B cell (primary cell): Measurements from ENCODE around the gene SLC15A4. TPM values are rescaled to one million over a fixed set of nuclear protein-coding genes. Genes with fewer than 3 reads are reported as not detected.

ENCODE experiments used
- ATAC-seq: fragments of 200-7000 bp; cut with Tn5 transposase; one replicate; pipeline ENCODE4 v1.10.0; 2021; ENCODE audit warnings: low read depth, mild to moderate bottlenecking, moderate number of reproducible peaks, moderate library complexity
- CTCF ChIA-PET: fragments of 350-600 bp; sonication (Branson Sonifier 250); formaldehyde crosslinking; loops from one replicate; lab custom pipeline; 2021; ENCODE audit warnings: antibody characterized with exemption, inconsistent platforms; lab: Charles Lee
- POLR2A ChIA-PET: fragments of 350-600 bp; sonication (Branson Sonifier 250); formaldehyde crosslinking; loops from one replicate; lab custom pipeline; 2021; ENCODE audit warnings: antibody characterized with exemption; lab: Charles Lee
- DNase-seq: peaks from one replicate; pipeline ENCODE4 v3.0.0; 2013
- H2AFZ ChIP-seq: 2 replicates; pipeline ENCODE4 v1.6.1; 2012; ENCODE audit warnings: mild to moderate bottlenecking, low read depth, low read length; ENCODE audit not compliant: insufficient read depth, poor library complexity, severe bottlenecking
- H3K27ac ChIP-seq, 2 donors: 1 replicate in 1 of 2; 2 replicates in 1 of 2; pipeline ENCODE4 v1.5.1; 2012 to 2013; ENCODE audit warnings: low read length in 2 of 2, mild to moderate bottlenecking in 2 of 2, moderate library complexity in 1 of 2
- H3K27me3 ChIP-seq, 4 experiments: fragments of 200-600 bp in 1 of 4; sonication (generic) in 1 of 4; replicated peaks in 1 of 4; 1 replicate in 2 of 4; 2 replicates in 2 of 4; pipeline versions ENCODE4 v1.6.1 to v1.7.0; 2013 to 2016; ENCODE audit warnings: low read length in 3 of 4, mild to moderate bottlenecking in 2 of 4, mixed read lengths in 1 of 4, moderate library complexity in 1 of 4; ENCODE audit not compliant: insufficient read depth in 4 of 4, control insufficient read depth in 3 of 4; ENCODE audit errors: control extremely low read depth in 1 of 4
- H3K36me3 ChIP-seq, 2 experiments: replicated peaks in 1 of 2; 1 replicate in 1 of 2; 2 replicates in 1 of 2; pipeline versions ENCODE4 v1.6.1 to v1.7.1; 2013; ENCODE audit warnings: low read length in 1 of 2; ENCODE audit not compliant: insufficient read depth in 2 of 2, control insufficient read depth in 1 of 2; ENCODE audit errors: control extremely low read depth in 1 of 2, extremely low read depth in 1 of 2
- H3K4me1 ChIP-seq, 2 donors: fragments of 200-600 bp in 1 of 2; sonication (generic) in 1 of 2; 1 replicate in 1 of 2; 2 replicates in 1 of 2; pipeline versions ENCODE4 v1.5.1 to v1.6.1; 2013 to 2017; ENCODE audit warnings: low read length in 2 of 2; ENCODE audit not compliant: control insufficient read depth in 2 of 2, insufficient read depth in 2 of 2
- H3K4me2 ChIP-seq: replicated peaks from 2 replicates; pipeline ENCODE3; 2012; ENCODE audit warnings: mild to moderate bottlenecking, low read depth, low read length; ENCODE audit not compliant: poor library complexity, severe bottlenecking
- H3K4me3 ChIP-seq, 5 experiments: fragments of 200-600 bp in 1 of 5; sonication (generic) in 1 of 5; 1 replicate in 3 of 5; 2 replicates in 2 of 5; pipeline versions ENCODE4 v1.5.1 to v1.7.0; 2011 to 2016; ENCODE audit warnings: low read length in 4 of 5, mild to moderate bottlenecking in 4 of 5, low read depth in 2 of 5, control low read depth in 1 of 5, moderate library complexity in 1 of 5; ENCODE audit not compliant: insufficient read depth in 1 of 5; ENCODE audit errors: control extremely low read depth in 1 of 5, extremely low read depth in 1 of 5
- H3K79me2 ChIP-seq: fragments of 200-600 bp; sonication (generic); one replicate; pipeline ENCODE4 v1.6.0; 2016; ENCODE audit warnings: low read length; ENCODE audit not compliant: control insufficient read depth, insufficient read depth
- H3K9ac ChIP-seq: fragments of 200-600 bp; sonication (generic); 2 replicates; pipeline ENCODE4 v1.6.1; 2017; ENCODE audit warnings: mild to moderate bottlenecking, low read length, moderate library complexity
- H3K9me3 ChIP-seq, 3 donors: one replicate each; pipeline versions ENCODE4 v1.6.1 to v1.7.1; 2013; ENCODE audit warnings: low read length in 2 of 3; ENCODE audit not compliant: control insufficient read depth in 2 of 3, insufficient read depth in 1 of 3; ENCODE audit errors: control extremely low read depth in 1 of 3
- H4K20me1 ChIP-seq: 2 replicates; pipeline ENCODE4 v1.6.0; 2012; ENCODE audit warnings: mild to moderate bottlenecking, low read length; ENCODE audit not compliant: insufficient read depth, control insufficient read depth, poor library complexity, severe bottlenecking
- H3K27ac Mint-ChIP-seq: one replicate; pipeline ENCODE4 v1.8.0; 2021; ENCODE audit warnings: mixed read lengths
- H3K27me3 Mint-ChIP-seq: one replicate; pipeline ENCODE4 v1.8.0; 2021; ENCODE audit warnings: mixed read lengths
- H3K4me1 Mint-ChIP-seq: one replicate; pipeline ENCODE4 v1.8.0; 2021; ENCODE audit warnings: mixed read lengths
- H3K4me3 Mint-ChIP-seq: one replicate; pipeline ENCODE4 v1.8.0; 2021; ENCODE audit warnings: mixed read lengths
- H3K9me3 Mint-ChIP-seq: one replicate; pipeline ENCODE4 v1.8.0; 2022; ENCODE audit warnings: mixed read lengths; ENCODE audit not compliant: insufficient read depth
- CTCF ChIP-seq: fragments of 200-600 bp; IDR thresholded peaks from one replicate; pipeline ENCODE4 v1.8.0; 2022; ENCODE audit warnings: antibody characterized with exemption, mild to moderate bottlenecking
- EZH2 ChIP-seq: IDR thresholded peaks from 2 replicates; pipeline ENCODE4 v1.6.1; 2012; ENCODE audit warnings: borderline replicate concordance, low read depth, mild to moderate bottlenecking, moderate library complexity, low read length; ENCODE audit not compliant: insufficient read depth, poor library complexity, severe bottlenecking
- WGBS: methylation state at CpG from one replicate; pipeline ENCODE4 v1.1.5; 2013; ENCODE audit warnings: missing lambda C conversion rate; ENCODE audit not compliant: insufficient coverage; 5-methylcytosine and 5-hydroxymethylcytosine counted together
- intact Hi-C: fragments of 100-400 bp; cut with micrococcal nuclease; formaldehyde crosslinking; loops from one replicate; pipeline ENCODE4 v1.10.0; 2022
- polyA plus RNA-seq: library from polyadenylated mRNA; depleted of rRNA; stranded (reverse); fragments of >200 nt; gene quantifications from 2 replicates; pipeline ENCODE4 v1.2.3, GENCODE V29; 2012
- total RNA-seq, 2 donors: library from RNA; stranded (reverse); fragments of 120-200 nt in 1 of 2; gene quantifications; 1 replicate in 1 of 2; 2 replicates in 1 of 2; pipeline versions ENCODE4 v1.2.3 to v1.2.4, GENCODE V29; 2013 to 2022

The SLC15A4 gene
- total and polyA plus RNA-seq, 2 donors (not counting 1 experiment from before 2014, with no cell fraction given): 48.9 to 67.2 TPM

GRCh38 chr12:128859311-128859710 is 35.6 kb upstream of the SLC15A4 start:
- no peak overlapping the region for H3K4me3 Mint-ChIP-seq
- ATAC-seq (no peak), DNase-seq (no peak)
- Histone ChIP-seq H2AFZ (no peak overlapping the region), H3K27ac (no peak overlapping the region), H3K4me2 (no peak overlapping the region), H4K20me1 (no peaks in the 10 kb centered on the region), H3K36me3 (no peaks in the 10 kb centered on the region), H3K9me3 (no peaks in the 10 kb centered on the region), H3K4me3 (no peak overlapping the region), H3K27me3 (peaks cover 0 to 17% (median 3%) of the 10 kb centered on the region in 4 experiments), H3K9ac (no peak overlapping the region), H3K79me2 (no peaks in the 10 kb centered on the region), H3K4me1 (peaks cover under 1% of the 10 kb centered on the region in 2 donors)
- ChIA-PET CTCF (no interaction called here), POLR2A (no interaction called here)
- TF ChIP-seq CTCF (no peak), EZH2 (no peak)
- peaks cover 18% of the 10 kb centered on the region for H3K27me3 Mint-ChIP-seq
- no peaks in the 10 kb centered on the region for H3K9me3 Mint-ChIP-seq
- H3K4me1 Mint-ChIP-seq: peaks cover 1% of the 10 kb centered on the region
- intact Hi-C loops: no loop called here
- WGBS: 93% methylated on average over 9 of the region's 9 CpGs
- no peak overlapping the region for H3K27ac Mint-ChIP-seq

- Histone ChIP-seq H3K27ac (no peak overlapping the region), H4K20me1 (no peaks in the 10 kb centered on the region), H2AFZ (no peak overlapping the region), H3K4me1 (peaks cover 10% of the 10 kb centered on the region in 2 donors), H3K79me2 (no peaks in the 10 kb centered on the region), H3K4me2 (no peak overlapping the region), H3K36me3 (no peaks in the 10 kb centered on the region), H3K9me3 (peaks cover 0 to 4% (median 0%) of the 10 kb centered on the region in 3 donors), H3K9ac (no peak overlapping the region), H3K27me3 (peaks cover 0 to 33% (median 12%) of the 10 kb centered on the region in 4 experiments), H3K4me3 (no peak overlapping the region)
- Mint-ChIP-seq H3K4me1 (peaks cover 4% of the 10 kb centered on the region), H3K27me3 (peaks cover 22% of the 10 kb centered on the region), H3K27ac (no peak overlapping the region), H3K4me3 (no peak overlapping the region), H3K9me3 (no peaks in the 10 kb centered on the region)
- DNase-seq: no peak
- WGBS: 65% methylated on average over 7 of the region's 9 CpGs
- POLR2A ChIA-PET: no interaction called here
- CTCF ChIA-PET: interaction anchor here (0.6 kb wide), 1 partner anchor 24 kb away, joined by 4 read pairs; no protein-coding TSS in a partner anchor
- ATAC-seq: no peak
- TF ChIP-seq EZH2 (no peak), CTCF (no peak)
- intact Hi-C loops: no loop called here
Observed at GRCh38 chr12:128857133-128857763, 33.5 kb upstream of the SLC15A4 start.
